ENCODE measurements around the gene SREBF1.

- peak; percentile 81 to 89 for TF ChIP-seq CTCF (conservative IDR thresholded peaks at IDR 0.05 in 1 of 2, IDR thresholded peaks at IDR 0.05 in 1 of 2; ENCODE audit: extremely low read depth in 1 of 2, insufficient read depth in 1 of 2, low read depth in 1 of 2, low read length in 2 of 2)
- TF ChIP-seq EZH2 (IDR thresholded peaks at IDR 0.05; ENCODE audit: borderline replicate concordance, low read length): no peak
Observed at GRCh38 chr17:17812211-17813054, 24.4 kb downstream of the SREBF1 start.

All from mammary epithelial cell (primary cell).